LNCaP clone FGC (cell line): ENCODE results near the gene MORN4.

Experiments
- DNase-seq: peaks from one replicate; pipeline ENCODE4 v3.0.0-alpha.2; 2011; ENCODE audit warnings: low read depth
- H3K4me3 ChIP-seq: 2 replicates; pipeline ENCODE4 v1.5.1; 2011; ENCODE audit warnings: mild to moderate bottlenecking, low read depth, low read length, control low read depth
- CTCF ChIP-seq: IDR thresholded peaks from 2 replicates; pipeline ENCODE4 v1.5.1; 2012; ENCODE audit warnings: mild to moderate bottlenecking; ENCODE audit not compliant: control insufficient read depth, insufficient read depth; ENCODE audit errors: extremely low read depth

Gene MORN4

DNA sequence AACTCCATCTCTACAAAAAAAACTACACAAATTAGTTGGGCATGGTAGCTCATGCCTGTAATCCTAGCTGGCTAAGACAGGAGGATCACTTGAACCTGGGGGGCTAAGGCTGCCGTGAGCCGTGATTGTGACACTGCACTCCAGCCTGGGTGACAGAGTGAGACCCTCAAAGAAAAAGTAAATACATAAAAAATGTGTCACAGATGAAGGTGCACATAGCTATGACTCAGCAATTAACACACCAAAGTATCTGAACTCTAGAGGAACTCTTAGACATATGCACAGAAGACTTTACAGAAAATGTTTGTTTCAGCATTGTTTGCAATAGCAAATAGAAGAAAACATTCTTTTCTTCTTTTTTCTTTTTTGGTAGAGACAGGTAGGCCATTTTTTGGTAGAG lies 35.5 kb downstream of the MORN4 start:
- TF ChIP-seq CTCF = no peak
- no peak for DNase-seq
- no peak overlapping the region for H3K4me3 ChIP-seq

DNA sequence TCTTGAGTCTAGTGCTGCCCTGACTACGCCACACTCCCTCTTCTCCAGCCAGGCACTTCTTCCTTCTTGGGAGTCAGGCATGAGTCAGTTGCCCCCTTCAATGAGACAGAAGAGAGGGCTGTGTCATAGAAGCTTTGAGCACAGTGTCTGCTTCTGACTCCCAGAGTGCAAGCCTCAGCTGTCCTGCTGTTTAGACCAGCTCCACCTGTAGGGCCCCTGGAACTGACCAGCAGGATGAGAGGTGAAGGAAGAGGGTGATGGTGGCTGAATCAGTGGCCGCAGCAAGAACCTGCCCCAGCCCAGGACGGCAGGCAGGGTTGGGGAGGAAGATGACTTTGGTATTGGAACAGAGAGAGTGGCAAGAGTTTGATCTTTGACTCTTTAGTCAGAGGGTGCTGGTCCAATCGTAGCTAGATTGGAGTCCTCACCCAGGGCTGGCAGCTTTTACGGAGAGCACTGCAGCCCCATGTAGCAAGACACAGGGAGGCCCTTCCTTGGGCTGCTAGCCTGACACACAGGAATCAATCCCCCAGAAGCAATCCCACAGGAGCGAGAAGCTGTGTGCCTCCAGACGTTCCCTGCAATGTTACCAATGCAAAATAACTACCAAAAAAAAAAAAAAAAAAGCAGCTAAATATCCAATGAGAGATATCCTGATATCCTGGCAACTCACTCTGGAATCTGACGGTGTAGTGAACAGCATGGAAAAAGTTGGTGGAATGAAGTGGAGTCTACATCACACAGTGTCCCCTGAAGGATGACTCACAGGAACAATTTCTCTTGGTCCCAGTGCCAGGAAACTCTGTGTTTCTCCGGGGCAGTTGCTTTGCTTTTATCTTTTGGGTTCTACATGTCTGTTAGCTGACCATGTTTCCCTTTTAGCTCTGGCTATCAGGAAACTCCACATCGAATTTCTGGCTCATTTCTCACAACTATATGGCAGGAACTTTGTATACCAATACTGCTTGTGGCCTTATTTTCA lies 36.9 kb downstream of the MORN4 start:
- DNase-seq = no peak
- H3K4me3 ChIP-seq = no peak overlapping the region
- TF ChIP-seq CTCF = no peak

DNA sequence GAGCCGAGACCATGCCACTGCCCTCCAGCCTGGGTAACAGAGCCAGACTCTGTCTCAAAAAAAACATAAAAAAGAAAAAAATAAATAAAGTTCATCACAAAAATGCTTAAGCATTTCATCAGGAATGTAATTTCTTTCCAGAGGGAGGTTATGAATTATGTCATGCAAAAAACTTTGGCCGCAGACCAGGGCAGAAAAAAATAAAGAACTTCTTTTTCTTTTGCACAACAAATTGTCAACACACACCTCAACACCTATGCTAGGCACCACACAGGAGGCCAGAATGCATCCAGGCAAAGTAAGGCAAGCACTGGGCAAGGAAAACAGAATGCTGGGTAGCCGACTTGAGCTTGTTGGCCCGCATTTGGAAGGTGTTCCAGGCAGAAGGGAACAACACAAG lies 39.9 kb downstream of the MORN4 start:
- TF ChIP-seq CTCF = no peak
- H3K4me3 ChIP-seq = no peak overlapping the region
- no peak for DNase-seq

DNA sequence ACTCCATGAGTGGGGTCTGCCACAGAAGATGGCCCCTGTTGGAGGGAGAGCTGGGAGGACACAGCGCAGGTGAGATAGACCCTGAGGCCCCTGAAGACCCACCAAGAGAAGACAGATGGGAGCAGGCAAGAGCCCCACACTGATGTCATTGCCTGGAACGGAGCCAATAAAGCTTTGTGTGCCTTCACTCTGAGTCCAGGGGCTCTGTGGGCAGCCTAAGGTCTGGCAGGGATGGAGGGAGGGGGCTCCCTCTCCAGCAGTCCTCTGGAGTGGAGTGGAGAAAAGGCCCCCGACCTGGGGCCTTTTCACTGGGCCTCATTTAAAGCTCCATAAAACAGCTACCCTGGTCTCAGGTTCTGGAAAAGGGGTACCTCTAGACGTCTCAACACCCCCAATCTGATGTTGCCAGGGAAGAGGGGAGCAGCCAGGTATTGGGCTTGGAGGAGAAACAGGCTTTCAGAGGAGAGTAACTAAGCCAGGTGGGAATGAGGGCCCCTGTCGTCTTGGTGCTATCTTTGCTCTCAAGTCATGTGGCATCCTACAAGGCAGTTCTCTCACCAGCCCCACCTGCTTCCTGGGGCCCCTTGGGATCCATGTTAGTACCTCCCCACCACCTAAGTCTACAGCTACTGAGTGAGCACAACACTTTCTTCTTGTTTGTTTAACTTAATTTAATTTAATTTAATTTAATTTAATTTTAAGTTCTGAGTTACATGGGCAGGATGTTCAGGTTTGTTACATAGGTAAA lies 42.4 kb downstream of the MORN4 start:
- H3K4me3 ChIP-seq = no peak overlapping the region
- TF ChIP-seq CTCF = no peak
- DNase-seq = no peak

- DNase-seq = no peak
- no peak overlapping the region for H3K4me3 ChIP-seq
- TF ChIP-seq CTCF = no peak
These were observed 43.1 kb downstream of the MORN4 start for GRCh38 chr10:97590082-97590747.

GRCh38 chr10:97589479-97589878 lies 43.8 kb downstream of the MORN4 start, which contains the start of gene C10orf62:
Gene C10orf62 (plus strand): TSS chr10:97589721. CDS start chr10:97589898, 177 bp downstream.
- DNase-seq = no peak
- no peak within 1 kb of the TSS for H3K4me3 ChIP-seq

More at GRCh38 chr10:97589479-97589878, 43.8 kb downstream of the MORN4 start, which contains the start of gene C10orf62:
- TF ChIP-seq CTCF = no peak
